GM19023 (cell line): ENCODE data around the gene TBX2.

ENCODE experiments used
- ATAC-seq: cut with Tn5 transposase; IDR thresholded peaks from one replicate; pipeline ENCODE4 v1.9.1; 2021; ENCODE audit warnings: mild to moderate bottlenecking, moderate library complexity; ENCODE audit not compliant: unreplicated experiment

TBX2 gene

GRCh38 chr17:61411261-61412142 lies 11.9 kb downstream of the TBX2 start:
- peak; percentile 3 for ATAC-seq

GRCh38 chr17:61412143-61412859 lies 12.7 kb downstream of the TBX2 start:
- peak; percentile 56 for ATAC-seq

GRCh38 chr17:61412860-61413660 lies 13.4 kb downstream of the TBX2 start:
- no peak for ATAC-seq

GRCh38 chr17:61413661-61414126 lies 14.1 kb downstream of the TBX2 start:
- ATAC-seq, result no peak

- no peak for ATAC-seq
Measured at GRCh38 chr17:61414141-61414935, 14.7 kb downstream of the TBX2 start.

GRCh38 chr17:61414936-61415251 lies 15.3 kb downstream of the TBX2 start:
- no peak for ATAC-seq

GRCh38 chr17:61415374-61416210 lies 15.9 kb downstream of the TBX2 start:
- no peak for ATAC-seq

GRCh38 chr17:61416211-61416539 lies 16.5 kb downstream of the TBX2 start:
- ATAC-seq, result no peak

- peak; percentile 45 for ATAC-seq
Measured at GRCh38 chr17:61416540-61417363, 17.1 kb downstream of the TBX2 start.

- ATAC-seq, result no peak
Measured at GRCh38 chr17:61418449-61418848, 18.8 kb downstream of the TBX2 start.

- no peak for ATAC-seq
Measured at GRCh38 chr17:61419496-61420046, 19.9 kb downstream of the TBX2 start.

- ATAC-seq, result no peak
Measured at GRCh38 chr17:61420052-61420451, 20.4 kb downstream of the TBX2 start.

GRCh38 chr17:61420745-61421398 lies 21.2 kb downstream of the TBX2 start:
- ATAC-seq, result no peak

GRCh38 chr17:61421460-61421859 lies 21.8 kb downstream of the TBX2 start:
- ATAC-seq, result no peak

GRCh38 chr17:61422116-61422799 lies 22.6 kb downstream of the TBX2 start:
- no peak for ATAC-seq

GRCh38 chr17:61422869-61423268 lies 23.2 kb downstream of the TBX2 start:
- ATAC-seq, result no peak

- ATAC-seq, result no peak
Measured at GRCh38 chr17:61423967-61424649, 24.5 kb downstream of the TBX2 start.
